H1 (cell line): Measurements from ENCODE around the gene KCTD21. TPM values are rescaled to one million over a fixed set of nuclear protein-coding genes. Genes with fewer than 3 reads are reported as not detected.

Experiments used
- CTCF ChIA-PET: fragments of 300-600 bp; sonication (Branson Sonifier 250); formaldehyde crosslinking; loops from one replicate; lab custom pipeline; 2021; ENCODE audit not compliant: partially characterized antibody; lab: Charles Lee
- POLR2A ChIA-PET: fragments of 300-600 bp; sonication (Branson Sonifier 250); formaldehyde crosslinking; loops from one replicate; lab custom pipeline; 2021; ENCODE audit warnings: inconsistent platforms; ENCODE audit not compliant: partially characterized antibody; lab: Charles Lee
- DNase-seq, 2 experiments: peaks; one replicate each; pipeline versions ENCODE4 v3.0.0 to v3.0.0-alpha.2; 2010 to 2022; ENCODE audit warnings: low spot score in 2 of 2, low read depth in 1 of 2, mixed read lengths in 1 of 2
- FAIRE-seq: peaks from 2 replicates; lab custom pipeline; 2011; peaks lifted over from hg19 to GRCh38; lab: Jason Lieb, UNC
- H2AFZ ChIP-seq: 2 replicates; pipeline ENCODE4 v1.8.1; 2012; ENCODE audit warnings: low read length, inconsistent platforms
- H2AK5ac ChIP-seq: 2 replicates; pipeline ENCODE4 v1.6.1; 2013; ENCODE audit warnings: low read depth, low read length
- H2BK120ac ChIP-seq: replicated peaks from 2 replicates; pipeline ENCODE3; 2013; ENCODE audit warnings: low read depth, low read length, inconsistent platforms
- H2BK12ac ChIP-seq: 2 replicates; pipeline ENCODE4 v1.6.1; 2013; ENCODE audit warnings: low read depth, low read length
- H2BK15ac ChIP-seq: 2 replicates; pipeline ENCODE4 v1.6.1; 2013; ENCODE audit warnings: low read length
- H2BK20ac ChIP-seq: 2 replicates; pipeline ENCODE4 v1.6.1; 2013; ENCODE audit warnings: low read length
- H2BK5ac ChIP-seq: 2 replicates; pipeline ENCODE4 v1.6.1; 2013; ENCODE audit warnings: low read depth, low read length
- H3K14ac ChIP-seq: 2 replicates; pipeline ENCODE4 v1.6.1; 2013; ENCODE audit warnings: inconsistent platforms; ENCODE audit not compliant: insufficient read length
- H3K18ac ChIP-seq: 2 replicates; pipeline ENCODE4 v1.6.1; 2013; ENCODE audit warnings: low read length; ENCODE audit errors: extremely low read depth
- H3K23ac ChIP-seq: 2 replicates; pipeline ENCODE4 v1.6.1; 2013; ENCODE audit warnings: inconsistent platforms; ENCODE audit not compliant: insufficient read length
- H3K23me2 ChIP-seq: 2 replicates; pipeline ENCODE4 v1.6.1; 2013; ENCODE audit warnings: low read depth, low read length
- H3K27ac ChIP-seq: 2 replicates; pipeline ENCODE4 v1.6.1; 2011; ENCODE audit warnings: low read depth, low read length, inconsistent platforms
- H3K27me3 ChIP-seq, 4 experiments: replicated peaks in 1 of 4; 1 replicate in 1 of 4; 2 replicates in 3 of 4; pipeline versions ENCODE4 v1.6.1 to v1.8.1; 2011 to 2013; ENCODE audit warnings: low read length in 3 of 4, mild to moderate bottlenecking in 3 of 4, inconsistent platforms in 2 of 4, mixed read lengths in 2 of 4, moderate library complexity in 1 of 4; ENCODE audit not compliant: control insufficient read depth in 3 of 4, insufficient read depth in 3 of 4; ENCODE audit errors: extremely low read depth in 1 of 4
- H3K36me3 ChIP-seq, 4 experiments: 2 replicates each; pipeline versions ENCODE4 v1.6.1 to v1.8.1; 2011 to 2013; ENCODE audit warnings: mild to moderate bottlenecking in 4 of 4, low read length in 3 of 4, moderate library complexity in 2 of 4, control low read depth in 1 of 4, inconsistent platforms in 1 of 4; ENCODE audit not compliant: insufficient read depth in 4 of 4, control insufficient read depth in 2 of 4
- H3K4ac ChIP-seq: replicated peaks from 2 replicates; pipeline ENCODE3; 2013; ENCODE audit warnings: low read length, low read depth, mixed read lengths, inconsistent platforms; ENCODE audit not compliant: insufficient read length
- H3K4me1 ChIP-seq, 4 experiments: replicated peaks in 1 of 4; 1 replicate in 1 of 4; 2 replicates in 3 of 4; pipeline versions ENCODE4 v1.6.1 to v1.8.1; 2011 to 2013; ENCODE audit warnings: low read length in 3 of 4, inconsistent platforms in 2 of 4, mixed read lengths in 1 of 4; ENCODE audit not compliant: insufficient read depth in 4 of 4, control insufficient read depth in 3 of 4
- H3K4me2 ChIP-seq, 2 experiments: 2 replicates each; pipeline versions ENCODE4 v1.6.1 to v1.8.1; 2011 to 2013; ENCODE audit warnings: low read depth in 2 of 2, low read length in 2 of 2, control low read depth in 1 of 2, inconsistent platforms in 1 of 2, mild to moderate bottlenecking in 1 of 2; ENCODE audit not compliant: insufficient read depth in 1 of 2
- H3K4me3 ChIP-seq, 4 experiments: fragments of 200-600, 300-600 bp in 1 of 4; sonication (generic), shearing (Covaris generic), sonication (Bioruptor Twin) in 1 of 4; 2 replicates each; pipeline versions ENCODE4 v1.5.1 to v1.8.1; 2011 to 2016; ENCODE audit warnings: low read length in 4 of 4, low read depth in 3 of 4, control low read depth in 2 of 4, inconsistent platforms in 2 of 4, mild to moderate bottlenecking in 2 of 4, mixed read lengths in 1 of 4, moderate library complexity in 1 of 4; ENCODE audit not compliant: insufficient read depth in 2 of 4; ENCODE audit errors: extremely low read depth in 1 of 4
- H3K56ac ChIP-seq: replicated peaks from 2 replicates; pipeline ENCODE3; 2013; ENCODE audit warnings: low read depth, mild to moderate bottlenecking, mixed read lengths, low read length, inconsistent platforms; ENCODE audit not compliant: insufficient read length
- H3K79me1 ChIP-seq: 2 replicates; pipeline ENCODE4 v1.6.1; 2013; ENCODE audit warnings: low read depth, low read length, control low read depth
- H3K79me2 ChIP-seq, 2 experiments: 2 replicates each; pipeline versions ENCODE4 v1.6.1 to v1.8.1; 2012 to 2013; ENCODE audit warnings: low read length in 2 of 2, mild to moderate bottlenecking in 2 of 2, inconsistent platforms in 1 of 2; ENCODE audit not compliant: insufficient read depth in 2 of 2, control insufficient read depth in 1 of 2
- H3K9ac ChIP-seq, 4 experiments: replicated peaks in 1 of 4; 1 replicate in 1 of 4; 2 replicates in 3 of 4; pipeline versions ENCODE4 v1.6.1 to v1.8.1; 2011 to 2013; ENCODE audit warnings: low read depth in 3 of 4, low read length in 3 of 4, control low read depth in 2 of 4, mild to moderate bottlenecking in 2 of 4, moderate library complexity in 2 of 4, inconsistent platforms in 1 of 4; ENCODE audit errors: extremely low read depth in 1 of 4
- H3K9me3 ChIP-seq, 2 experiments: 2 replicates each; pipeline versions ENCODE4 v1.6.1 to v1.8.1; 2012 to 2013; ENCODE audit warnings: mild to moderate bottlenecking in 2 of 2, moderate library complexity in 2 of 2, control low read depth in 1 of 2, inconsistent platforms in 1 of 2, low read depth in 1 of 2, low read length in 1 of 2, mixed read lengths in 1 of 2; ENCODE audit not compliant: insufficient read depth in 2 of 2
- H4K20me1 ChIP-seq, 2 experiments: replicated peaks in 1 of 2; 2 replicates each; pipeline versions ENCODE3 to v1.8.1; 2011 to 2013; ENCODE audit warnings: inconsistent platforms in 2 of 2, low read length in 2 of 2, mild to moderate bottlenecking in 1 of 2; ENCODE audit not compliant: insufficient read depth in 2 of 2, control insufficient read depth in 1 of 2
- H4K5ac ChIP-seq: 2 replicates; pipeline ENCODE4 v1.6.1; 2013; ENCODE audit warnings: low read length, low read depth, mixed read lengths, inconsistent platforms; ENCODE audit not compliant: insufficient read length
- H4K8ac ChIP-seq: 2 replicates; pipeline ENCODE4 v1.8.0; 2013; ENCODE audit warnings: mild to moderate bottlenecking, moderate library complexity, low read length, inconsistent platforms; ENCODE audit not compliant: insufficient read depth; ENCODE audit errors: extremely low read depth
- H4K91ac ChIP-seq: replicated peaks from 2 replicates; pipeline ENCODE3; 2013; ENCODE audit warnings: low read length, mixed read lengths, inconsistent platforms; ENCODE audit not compliant: insufficient read length
- ASH2L ChIP-seq: fragments of 200-600, 300-600 bp; sonication (generic); IDR thresholded peaks from one replicate; pipeline ENCODE4 v1.7.1; 2017; ENCODE audit warnings: low read length
- CEBPB ChIP-seq: IDR thresholded peaks from 2 replicates; pipeline ENCODE4 v1.6.1; 2012; ENCODE audit warnings: low read depth, low read length
- EZH2 ChIP-seq: fragments of 200-600 bp; sonication (generic); IDR thresholded peaks from 2 replicates; pipeline ENCODE4 v1.7.1; 2012; ENCODE audit warnings: low read depth, mild to moderate bottlenecking, moderate library complexity, low read length, inconsistent platforms; ENCODE audit not compliant: severe bottlenecking
- GTF2F1 ChIP-seq: IDR thresholded peaks from 2 replicates; pipeline ENCODE4 v1.6.1; 2012; ENCODE audit warnings: low read depth, low read length, improper control_type of control experiment, borderline replicate concordance
- JUND ChIP-seq: IDR thresholded peaks from 2 replicates; pipeline ENCODE4 v1.6.1; 2011; ENCODE audit warnings: mild to moderate bottlenecking, improper control_type of control experiment, low read length
- KDM5A ChIP-seq: fragments of 200-600 bp; IDR thresholded peaks from 2 replicates; pipeline ENCODE4 v1.7.1; 2012; ENCODE audit warnings: mild to moderate bottlenecking, low read length, inconsistent platforms, mixed read lengths
- POU5F1 ChIP-seq: IDR thresholded peaks from 2 replicates; pipeline ENCODE4 v1.6.1; 2011; ENCODE audit warnings: low read depth, mild to moderate bottlenecking, low read length, moderate library complexity
- RAD21 ChIP-seq, 2 experiments: IDR thresholded peaks in 1 of 2; conservative IDR thresholded peaks in 1 of 2; 2 replicates each; pipeline ENCODE4 v1.6.1; 2011; ENCODE audit warnings: low read depth in 2 of 2, low read length in 2 of 2, improper control_type of control experiment in 1 of 2, inconsistent platforms in 1 of 2, mild to moderate bottlenecking in 1 of 2, moderate library complexity in 1 of 2
- RFX5 ChIP-seq: IDR thresholded peaks from 2 replicates; pipeline ENCODE4 v1.6.1; 2011; ENCODE audit warnings: low read depth, low read length, improper control_type of control experiment, borderline replicate concordance
- RXRA ChIP-seq: IDR thresholded peaks from 2 replicates; pipeline ENCODE4 v1.6.1; 2011; ENCODE audit warnings: low read depth, mild to moderate bottlenecking, low read length, moderate library complexity; ENCODE audit not compliant: insufficient read depth
- SP1 ChIP-seq: IDR thresholded peaks from 2 replicates; pipeline ENCODE4 v1.6.1; 2011; ENCODE audit warnings: low read depth, low read length
- TAF1 ChIP-seq: IDR thresholded peaks from 2 replicates; pipeline ENCODE4 v1.6.1; 2011; ENCODE audit warnings: mild to moderate bottlenecking, low read depth, low read length
- TAF7 ChIP-seq: optimal IDR thresholded peaks from 2 replicates; pipeline ENCODE3; 2011; ENCODE audit warnings: low read depth, mild to moderate bottlenecking, inconsistent platforms, low read length, moderate library complexity, borderline replicate concordance
- YY1 ChIP-seq: IDR thresholded peaks from 2 replicates; pipeline ENCODE4 v1.6.1; 2011; ENCODE audit warnings: low read depth, mild to moderate bottlenecking, low read length
- ZNF274 ChIP-seq: IDR thresholded peaks from 2 replicates; pipeline ENCODE4 v1.7.0; 2012; ENCODE audit warnings: low read length, borderline replicate concordance; ENCODE audit errors: extremely low read depth
- WGBS, 2 experiments: shearing (Covaris generic) in 1 of 2; methylation state at CpG; one replicate each; pipeline versions ENCODE4 v1.1.6 to v1.1.7; 2013 to 2015; ENCODE audit warnings: low lambda C conversion rate in 2 of 2, mixed read lengths in 2 of 2, inconsistent platforms in 1 of 2, low coverage in 1 of 2, missing lambda C conversion rate in 1 of 2; ENCODE audit not compliant: insufficient replicate concordance in 2 of 2, insufficient coverage in 1 of 2, insufficient read length in 1 of 2; ENCODE audit errors: extremely low coverage in 1 of 2, missing lambda C conversion rate in 1 of 2; 5-methylcytosine and 5-hydroxymethylcytosine counted together
- polyA plus RNA-seq, 7 experiments: library from polyadenylated mRNA; depleted of rRNA in 3 of 7; stranded (reverse) in 5 of 7; unstranded in 2 of 7; fragments of >200 nt in 5 of 7; fragments of 200-250 nt in 2 of 7; gene quantifications; 1 replicate in 5 of 7; 2 replicates in 1 of 7; 4 replicates in 1 of 7; pipeline versions ENCODE4 v1.2.1 to v1.2.3, GENCODE V29; 2011 to 2013; ENCODE audit warnings: missing spikeins in 2 of 7, mixed read lengths in 2 of 7
- total RNA-seq: library from RNA; stranded (reverse); fragmentation: NEBNext Ultra II Directional; extraction: Animal tissue kit (Norgen Biotek cat#: 25700); gene quantifications from 2 replicates; pipeline ENCODE4 v1.2.1, GENCODE V29; 2021

KCTD21 gene
- total and polyA plus RNA-seq, 2 of the 8 experiments (the other 6 are each of a cell fraction or from before 2014, with no cell fraction given): 3.2 to 4.1 TPM

- Histone ChIP-seq H3K14ac (no peak overlapping the region), H3K27ac (no peak overlapping the region), H2BK15ac (no peak overlapping the region), H3K56ac (no peak overlapping the region), H3K9ac (no peak overlapping the region), H2BK5ac (no peak overlapping the region), H4K8ac (no peak overlapping the region), H3K23me2 (peaks cover 6% of the 10 kb centered on the region), H2AFZ (no peak overlapping the region), H4K5ac (no peak overlapping the region), H3K4me1 (peaks cover 0 to 5% (median 2%) of the 10 kb centered on the region in 4 experiments; a peak in 6 of 7 replicates), H3K18ac (no peak overlapping the region), H3K23ac (no peak overlapping the region), H4K91ac (no peak overlapping the region), H3K9me3 (no peaks in the 10 kb centered on the region), H2BK20ac (no peak overlapping the region), H3K79me2 (no peaks in the 10 kb centered on the region), H3K4me2 (no peak overlapping the region), H4K20me1 (peaks cover 0 to 3% of the 10 kb centered on the region in 2 experiments), H3K4me3 (no peak overlapping the region), H2BK120ac (no peak overlapping the region), H3K4ac (no peak overlapping the region), H3K36me3 (no peaks in the 10 kb centered on the region), H2AK5ac (no peak overlapping the region), H3K79me1 (peaks cover 2% of the 10 kb centered on the region; the same call in 1 of the 2 replicates), H2BK12ac (no peak overlapping the region), H3K27me3 (0 out of 7 replicates have a peak, but pooled peaks cover 0 to 4% (median 0%) of the 10 kb centered on the region in 4 experiments)
- WGBS, 2 experiments: 87% methylated on average over 4 of the region's 4 CpGs; no CpG with 5 or more reads in 1 of the 2 experiments
- ChIA-PET POLR2A (interaction anchor here (0.7 to 1.9 kb wide), 3 partner anchors 52 to 116 kb away, joined by 3 to 4 read pairs (median 3); partner anchors contain the start of gene ALG8), CTCF (interaction anchor here (1.2 kb wide), 1 partner anchor 21 kb away, joined by 3 read pairs; no protein-coding TSS in a partner anchor)
- no peak for FAIRE-seq
- no peak for DNase-seq
- no peak for TF ChIP-seq YY1
- TF ChIP-seq TAF7: no peak
- TF ChIP-seq ASH2L: no peak
- no peak for TF ChIP-seq TAF1
- TF ChIP-seq KDM5A: no peak
- no peak for TF ChIP-seq RXRA
- TF ChIP-seq RFX5: no peak
- no peak for TF ChIP-seq ZNF274
- TF ChIP-seq RAD21 (IDR thresholded peaks at IDR 0.05 in 1 of 2, conservative IDR thresholded peaks at IDR 0.05 in 1 of 2; ENCODE audit: low read depth in 2 of 2, low read length in 2 of 2): no peak
- no peak for TF ChIP-seq JUND
- TF ChIP-seq CEBPB: no peak
- TF ChIP-seq EZH2: no peak
- no peak for TF ChIP-seq SP1
- no peak for TF ChIP-seq POU5F1
- TF ChIP-seq GTF2F1: no peak
Measured at GRCh38 chr11:78192911-78193351, 4.5 kb upstream of the KCTD21 start.
